ENCODE results near the gene ARID5B. TPM values are rescaled to one million over a fixed set of nuclear protein-coding genes. Genes with fewer than 3 reads are reported as not detected.
A peak's percentile ranks its signal among the peaks of the same experiment; 100 is the strongest.
"Not testable (repeated sequence)": the region's sequence is repeated elsewhere in the genome, so short reads cannot be mapped to it uniquely, and the experiment has no call there.

ARID5B gene
- 70.7 TPM for polyA plus RNA-seq (2013, experiment 1 of 2; ENCODE audit: insufficient read length)
- 78.2 TPM for polyA plus RNA-seq (2013, experiment 2 of 2; ENCODE audit: insufficient read length)

GRCh38 chr10:61900829-61901792, at the start of gene ARID5B:
Gene ARID5B (plus strand): TSS chr10:61901699. CDS start chr10:61901710, 11 bp downstream.
- DNase-seq: peak; percentile 78

GRCh38 chr10:61852261-61852660, 49.2 kb upstream of the ARID5B start:
- no peak for DNase-seq

- DNase-seq: no peak
Measured at GRCh38 chr10:61855771-61856170, 45.7 kb upstream of the ARID5B start.

- no peak for DNase-seq
Measured at GRCh38 chr10:61857746-61858145, 43.8 kb upstream of the ARID5B start.

- DNase-seq: no peak
Measured at GRCh38 chr10:61859786-61860185, 41.7 kb upstream of the ARID5B start.

- DNase-seq: no peak
Measured at GRCh38 chr10:61860964-61861758, 40.3 kb upstream of the ARID5B start.

GRCh38 chr10:61863981-61864380, 37.5 kb upstream of the ARID5B start:
- no peak for DNase-seq

GRCh38 chr10:61866700-61867368, 34.7 kb upstream of the ARID5B start:
- no peak for DNase-seq

GRCh38 chr10:61867374-61867773, 34.1 kb upstream of the ARID5B start:
- not testable (repeated sequence) for DNase-seq

- not testable (repeated sequence) for DNase-seq
Measured at GRCh38 chr10:61867817-61868216, 33.7 kb upstream of the ARID5B start.

- no peak for DNase-seq
Measured at GRCh38 chr10:61869041-61869675, 32.3 kb upstream of the ARID5B start.

- DNase-seq: peak; percentile 80
Measured at GRCh38 chr10:61869774-61870525, 31.5 kb upstream of the ARID5B start.

GRCh38 chr10:61870526-61870895, 31.0 kb upstream of the ARID5B start:
- no peak for DNase-seq

GRCh38 chr10:61871487-61871886, 30.0 kb upstream of the ARID5B start:
- DNase-seq: no peak

GRCh38 chr10:61877887-61878739, 23.4 kb upstream of the ARID5B start:
- no peak for DNase-seq

GRCh38 chr10:61878740-61879068, 22.8 kb upstream of the ARID5B start:
- no peak for DNase-seq

GRCh38 chr10:61882621-61883370, 18.7 kb upstream of the ARID5B start:
- DNase-seq: peak; percentile 74

- DNase-seq: no peak
Measured at GRCh38 chr10:61883371-61884025, 18.0 kb upstream of the ARID5B start.

- no peak for DNase-seq
Measured at GRCh38 chr10:61887772-61888171, 13.7 kb upstream of the ARID5B start.

Measured in fibroblast of skin of scalp (primary cell).